HG03558 (cell line): ENCODE measurements around the gene C17orf67.
A peak's percentile ranks its signal among the peaks of the same experiment; 100 is the strongest.

Source experiments
- ATAC-seq: cut with Tn5 transposase; IDR thresholded peaks from one replicate; pipeline ENCODE4 v1.9.1; 2021; ENCODE audit warnings: moderate number of reproducible peaks; ENCODE audit not compliant: unreplicated experiment; ENCODE audit errors: extremely low read depth

C17orf67 gene

GRCh38 chr17:56833809-56834379 is at the start of gene C17orf67, which contains the start of gene DGKE:
C17orf67 (minus strand) TSS chr17:56833920; CDS start chr17:56815810, 18,110 bp downstream.
DGKE (plus strand) TSS chr17:56834151; CDS start chr17:56834796, 645 bp downstream.
- ATAC-seq, result peak; percentile 30

- ATAC-seq, result no peak
These were observed 48.1 kb upstream of the C17orf67 start for GRCh38 chr17:56881685-56882295.

- no peak for ATAC-seq
These were observed 46.9 kb upstream of the C17orf67 start for GRCh38 chr17:56880571-56880970.

GRCh38 chr17:56880133-56880532 is 46.4 kb upstream of the C17orf67 start:
- no peak for ATAC-seq

- ATAC-seq, result no peak
These were observed 45.6 kb upstream of the C17orf67 start for GRCh38 chr17:56879280-56879679.

GRCh38 chr17:56876766-56877179 is 43.1 kb upstream of the C17orf67 start:
- no peak for ATAC-seq

GRCh38 chr17:56870081-56870651 is 36.4 kb upstream of the C17orf67 start:
- no peak for ATAC-seq

- no peak for ATAC-seq
These were observed 35.0 kb upstream of the C17orf67 start for GRCh38 chr17:56868716-56869115.

GRCh38 chr17:56867948-56868376 is 34.2 kb upstream of the C17orf67 start:
- ATAC-seq, result no peak

- no peak for ATAC-seq
These were observed 32.8 kb upstream of the C17orf67 start for GRCh38 chr17:56866496-56866895.

- ATAC-seq, result no peak
These were observed 32.4 kb upstream of the C17orf67 start for GRCh38 chr17:56866076-56866475.

GRCh38 chr17:56863974-56864373 is 30.3 kb upstream of the C17orf67 start:
- no peak for ATAC-seq

- ATAC-seq, result no peak
These were observed 28.2 kb upstream of the C17orf67 start for GRCh38 chr17:56861899-56862298.

- ATAC-seq, result no peak
These were observed 17.3 kb upstream of the C17orf67 start for GRCh38 chr17:56851008-56851407.

GRCh38 chr17:56850591-56850990 is 16.9 kb upstream of the C17orf67 start:
- no peak for ATAC-seq

- ATAC-seq, result no peak
These were observed 15.4 kb upstream of the C17orf67 start for GRCh38 chr17:56849131-56849530.

GRCh38 chr17:56847106-56847505 is 13.4 kb upstream of the C17orf67 start:
- no peak for ATAC-seq

- ATAC-seq, result no peak
These were observed 12.2 kb upstream of the C17orf67 start for GRCh38 chr17:56845934-56846333.

GRCh38 chr17:56842577-56842976 is 8.9 kb upstream of the C17orf67 start:
- ATAC-seq, result no peak

- ATAC-seq, result no peak
These were observed 5.0 kb upstream of the C17orf67 start for GRCh38 chr17:56838687-56839086.

- ATAC-seq, result no peak
These were observed 1.5 kb upstream of the C17orf67 start for GRCh38 chr17:56835264-56835585.
